IMR-90 (cell line): ENCODE data around the gene FGF19. TPM values are rescaled to one million over a fixed set of nuclear protein-coding genes. Genes with fewer than 3 reads are reported as not detected.

ENCODE experiments used
- ATAC-seq: fragments of 200-7000 bp; cut with Tn5 transposase; 2 replicates; pipeline ENCODE4 v1.9.1; 2020; ENCODE audit warnings: low read depth, mild to moderate bottlenecking, moderate library complexity
- BruUV-seq: library from RNA; stranded (reverse); fragments of 400-500 nt; replicated peaks from 2 replicates; lab custom pipeline; 2021; lab: Mats Ljungman, UMichigan
- CTCF ChIA-PET: fragments of 300-600 bp; formaldehyde crosslinking; extraction: SDS; loops from one replicate; lab custom pipeline; 2021; ENCODE audit warnings: antibody characterized with exemption; lab: Yijun Ruan, JAX
- POLR2A ChIA-PET: fragments of 300-600 bp; sonication (Branson Sonifier 250); formaldehyde crosslinking; loops from one replicate; lab custom pipeline; 2022; ENCODE audit warnings: antibody characterized with exemption; ENCODE audit not compliant: unreplicated experiment; lab: Charles Lee
- DNase-seq: peaks from one replicate; pipeline ENCODE4 v3.0.0; 2013
- H2AFZ ChIP-seq: replicated peaks from 2 replicates; pipeline ENCODE3; 2013; ENCODE audit warnings: low read length, mild to moderate bottlenecking; ENCODE audit not compliant: poor library complexity
- H2AK5ac ChIP-seq: 2 replicates; pipeline ENCODE4 v1.6.1; 2013; ENCODE audit warnings: low read depth, low read length, inconsistent platforms
- H2AK9ac ChIP-seq: replicated peaks from 2 replicates; pipeline ENCODE3; 2013; ENCODE audit warnings: mild to moderate bottlenecking, low read depth, low read length, moderate library complexity; ENCODE audit not compliant: poor library complexity
- H2BK120ac ChIP-seq: 2 replicates; pipeline ENCODE4 v1.6.1; 2013; ENCODE audit warnings: low read depth, low read length, inconsistent platforms
- H2BK15ac ChIP-seq: 3 replicates; pipeline ENCODE4 v1.6.1; 2013; ENCODE audit warnings: low read depth, low read length, inconsistent platforms
- H2BK20ac ChIP-seq: 2 replicates; pipeline ENCODE4 v1.6.1; 2013; ENCODE audit warnings: low read depth, mild to moderate bottlenecking, inconsistent platforms, low read length, moderate library complexity
- H2BK5ac ChIP-seq: 2 replicates; pipeline ENCODE4 v1.6.1; 2013; ENCODE audit warnings: mild to moderate bottlenecking, low read depth, low read length, inconsistent platforms; ENCODE audit not compliant: poor library complexity, severe bottlenecking
- H3K14ac ChIP-seq: replicated peaks from 2 replicates; pipeline ENCODE4 v1.6.1; 2013; ENCODE audit warnings: low read depth, low read length, inconsistent platforms
- H3K18ac ChIP-seq: 2 replicates; pipeline ENCODE4 v1.6.1; 2013; ENCODE audit warnings: low read depth, low read length, control low read depth
- H3K23ac ChIP-seq: 2 replicates; pipeline ENCODE4 v1.6.1; 2013; ENCODE audit warnings: low read depth, low read length, inconsistent platforms
- H3K27ac ChIP-seq: 2 replicates; pipeline ENCODE4 v1.5.1; 2013; ENCODE audit warnings: mild to moderate bottlenecking, control low read depth, low read length; ENCODE audit not compliant: insufficient read depth
- H3K27me3 ChIP-seq: 2 replicates; pipeline ENCODE4 v1.6.1; 2013; ENCODE audit warnings: low read length; ENCODE audit not compliant: control insufficient read depth, insufficient read depth
- H3K36me3 ChIP-seq: 2 replicates; pipeline ENCODE4 v1.6.1; 2013; ENCODE audit warnings: low read length, mixed read lengths; ENCODE audit not compliant: control insufficient read depth, insufficient read depth
- H3K4ac ChIP-seq: 2 replicates; pipeline ENCODE4 v1.6.1; 2013; ENCODE audit warnings: low read depth, low read length, inconsistent platforms
- H3K4me1 ChIP-seq: 2 replicates; pipeline ENCODE4 v1.6.1; 2013; ENCODE audit warnings: low read length, mixed read lengths; ENCODE audit not compliant: control insufficient read depth, insufficient read depth
- H3K4me2 ChIP-seq: 2 replicates; pipeline ENCODE4 v1.6.1; 2013; ENCODE audit warnings: low read depth, mild to moderate bottlenecking, control low read depth, low read length, moderate library complexity
- H3K4me3 ChIP-seq: 2 replicates; pipeline ENCODE4 v1.5.1; 2013; ENCODE audit warnings: low read depth, mild to moderate bottlenecking, control low read depth, low read length, moderate library complexity; ENCODE audit not compliant: insufficient read depth
- H3K56ac ChIP-seq: 2 replicates; pipeline ENCODE4 v1.6.1; 2013; ENCODE audit warnings: low read length, inconsistent platforms; ENCODE audit not compliant: insufficient read depth; ENCODE audit errors: extremely low read depth
- H3K79me1 ChIP-seq, 2 experiments: 2 replicates each; pipeline ENCODE4 v1.6.1; 2013; ENCODE audit warnings: low read length in 2 of 2, inconsistent platforms in 1 of 2, low read depth in 1 of 2
- H3K9ac ChIP-seq: 2 replicates; pipeline ENCODE4 v1.6.1; 2013; ENCODE audit warnings: low read depth, low read length, control low read depth
- H3K9me1 ChIP-seq: 2 replicates; pipeline ENCODE4 v1.6.1; 2013; ENCODE audit warnings: low read length, inconsistent platforms; ENCODE audit not compliant: insufficient read depth
- H3K9me3 ChIP-seq: 2 replicates; pipeline ENCODE4 v1.6.1; 2013; ENCODE audit warnings: low read length; ENCODE audit not compliant: control insufficient read depth, insufficient read depth
- H4K20me1 ChIP-seq: 2 replicates; pipeline ENCODE4 v1.6.1; 2013; ENCODE audit warnings: low read length, inconsistent platforms; ENCODE audit not compliant: insufficient read depth
- H4K5ac ChIP-seq: 2 replicates; pipeline ENCODE4 v1.6.1; 2013; ENCODE audit warnings: mild to moderate bottlenecking, low read depth, low read length, control low read depth
- H4K8ac ChIP-seq, 2 experiments: 2 replicates each; pipeline ENCODE4 v1.6.1; 2013; ENCODE audit warnings: low read depth in 2 of 2, low read length in 2 of 2, control low read depth in 1 of 2, inconsistent platforms in 1 of 2
- H4K91ac ChIP-seq: 2 replicates; pipeline ENCODE4 v1.6.1; 2013; ENCODE audit warnings: low read depth, low read length, inconsistent platforms; ENCODE audit not compliant: insufficient read depth
- BHLHE40 ChIP-seq: fragments of 150-350 bp; IDR thresholded peaks from 2 replicates; pipeline ENCODE4 v1.6.1; 2016; ENCODE audit warnings: mild to moderate bottlenecking, low read depth, low read length
- CHD1 ChIP-seq: IDR thresholded peaks from 2 replicates; pipeline ENCODE4 v1.6.1; 2012; ENCODE audit warnings: low read depth, low read length, improper control_type of control experiment
- FOS ChIP-seq: fragments of 150-350 bp; IDR thresholded peaks from 2 replicates; pipeline ENCODE4 v1.6.1; 2016; ENCODE audit warnings: low read depth, low read length
- MAFK ChIP-seq: IDR thresholded peaks from 2 replicates; pipeline ENCODE4 v1.6.1; 2012; ENCODE audit warnings: low read depth, low read length, improper control_type of control experiment
- MAZ ChIP-seq: IDR thresholded peaks from 2 replicates; pipeline ENCODE4 v1.6.1; 2012; ENCODE audit warnings: low read depth, mild to moderate bottlenecking, low read length, improper control_type of control experiment, moderate library complexity, borderline replicate concordance
- MXI1 ChIP-seq: IDR thresholded peaks from 2 replicates; pipeline ENCODE4 v1.6.1; 2012; ENCODE audit warnings: low read depth, mild to moderate bottlenecking, low read length, moderate library complexity, borderline replicate concordance
- NFE2L2 ChIP-seq: fragments of 150-350 bp; IDR thresholded peaks from 2 replicates; pipeline ENCODE4 v1.6.1; 2016; ENCODE audit warnings: low read depth, mild to moderate bottlenecking, low read length
- POLR2A ChIP-seq: IDR thresholded peaks from 2 replicates; pipeline ENCODE4 v1.6.1; 2012; ENCODE audit warnings: mild to moderate bottlenecking, low read depth, low read length
- RAD21 ChIP-seq: IDR thresholded peaks from 2 replicates; pipeline ENCODE4 v1.6.1; 2012; ENCODE audit warnings: low read length, improper control_type of control experiment
- RCOR1 ChIP-seq: IDR thresholded peaks from 2 replicates; pipeline ENCODE4 v1.6.1; 2012; ENCODE audit warnings: mild to moderate bottlenecking, low read length, improper control_type of control experiment; ENCODE audit not compliant: insufficient replicate concordance
- SMC3 ChIP-seq: fragments of 150-350 bp; IDR thresholded peaks from 2 replicates; pipeline ENCODE4 v1.6.1; 2016; ENCODE audit warnings: low read depth, mild to moderate bottlenecking, antibody characterized with exemption, low read length, moderate library complexity
- WGBS, 2 experiments: methylation state at CpG; one replicate each; pipeline versions ENCODE4 v1.1.5 to v1.1.7; 2013; ENCODE audit warnings: missing lambda C conversion rate in 2 of 2; ENCODE audit not compliant: insufficient read length in 1 of 2; ENCODE audit errors: extremely low coverage in 2 of 2; 5-methylcytosine and 5-hydroxymethylcytosine counted together
- dilution Hi-C: fragments of 300-500 bp; cut with HindIII; formaldehyde crosslinking; loops from one replicate; pipeline ENCODE4 v1.14.3; 2018; ENCODE audit warnings: low sequenced_read_pairs; ENCODE audit not compliant: unreplicated experiment
- in situ Hi-C: fragments of 300-500 bp; cut with MboI; formaldehyde crosslinking; loops from 3 replicates; pipeline ENCODE4 v1.14.3; 2019; ENCODE audit warnings: low sequenced_read_pairs, inconsistent platforms, mixed read lengths
- intact Hi-C: fragments of 100-400 bp; cut with micrococcal nuclease; formaldehyde crosslinking; loops from 2 replicates; pipeline ENCODE4 v1.10.0; 2022
- polyA plus RNA-seq, 3 experiments: library from polyadenylated mRNA; depleted of rRNA; stranded (reverse); fragments of >200 nt; gene quantifications; 2 replicates each; pipeline ENCODE4 v1.2.3, GENCODE V29; 2012; ENCODE audit warnings: low replicate concordance in 1 of 3
- total RNA-seq: library from RNA; depleted of rRNA; stranded (reverse); fragments of >200 nt; gene quantifications from 2 replicates; pipeline ENCODE4 v1.2.3, GENCODE V29; 2012
- TF ChIP-seq, protein P1 (sequence below): fragments of 150-350 bp; IDR thresholded peaks from 2 replicates; pipeline ENCODE4 v1.6.1; 2017; ENCODE audit warnings: mild to moderate bottlenecking, antibody characterized with exemption, low read length, low read depth
- TF ChIP-seq, protein P2 (sequence below): conservative IDR thresholded peaks from 2 replicates; pipeline ENCODE4 v1.5.1; 2012; ENCODE audit warnings: mild to moderate bottlenecking, low read depth, low read length, improper control_type of control experiment
- TF ChIP-seq, protein P3 (sequence below): fragments of 150-350 bp; IDR thresholded peaks from 2 replicates; pipeline ENCODE4 v1.6.1; 2016; ENCODE audit warnings: low read depth, mild to moderate bottlenecking, low read length, moderate library complexity, borderline replicate concordance

The FGF19 gene
- total and polyA plus RNA-seq, 2 of the 4 experiments (the other 2 are of a cell fraction): not detected

DNA sequence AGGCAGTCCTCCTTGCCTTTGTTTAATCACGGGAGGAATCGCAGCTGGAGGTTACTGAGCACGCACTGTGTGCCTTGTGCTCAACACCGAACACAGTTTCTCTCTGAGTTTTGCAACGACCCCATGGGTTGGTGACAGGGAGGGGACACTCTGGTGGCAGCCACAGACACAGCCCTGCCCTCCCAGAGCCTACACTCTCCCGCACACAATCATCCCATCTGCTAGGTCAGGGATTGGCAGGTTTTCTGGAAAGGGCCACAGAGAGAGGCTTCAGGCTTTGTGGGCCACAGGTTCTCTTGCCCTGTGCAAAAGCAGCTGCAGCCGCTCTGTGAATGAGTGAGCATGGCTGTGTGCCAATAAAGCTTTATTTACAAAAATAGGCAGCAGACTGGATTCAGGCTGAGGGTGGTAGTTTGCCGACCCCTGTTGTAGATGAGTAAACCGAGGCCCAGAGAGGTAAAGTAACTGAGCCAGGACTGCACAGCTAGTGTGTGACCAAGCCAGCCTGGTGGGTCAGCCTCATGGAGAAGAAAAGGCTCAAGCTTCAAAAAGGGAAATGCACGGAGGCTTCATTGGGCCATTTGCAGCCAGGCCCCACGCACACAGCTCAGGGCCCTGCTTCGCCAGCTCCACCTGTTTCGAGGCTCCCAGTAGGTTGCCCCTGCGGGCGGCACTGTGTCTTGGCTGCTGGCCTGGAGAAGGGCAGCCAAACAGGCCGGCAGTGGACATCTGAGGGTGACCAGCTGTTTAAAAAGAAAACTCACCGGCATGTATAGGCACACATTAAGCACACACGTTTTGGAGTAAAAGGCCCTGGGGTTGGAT is 45.0 kb downstream of the FGF19 start:
- dilution Hi-C loops: no loop called here
- Histone ChIP-seq H2BK5ac (no peak overlapping the region), H3K4ac (no peak overlapping the region), H3K27ac (no peak overlapping the region), H3K27me3 (no peaks in the 10 kb centered on the region), H3K36me3 (peaks cover 17% of the 10 kb centered on the region; the same call in 1 of the 2 replicates), H2AK5ac (no peak overlapping the region), H3K14ac (no peak overlapping the region), H3K23ac (no peak overlapping the region), H2BK15ac (no peak overlapping the region), H4K5ac (no peak overlapping the region), H4K20me1 (peaks cover 25% of the 10 kb centered on the region), H3K4me3 (no peak overlapping the region), H2AFZ (no peak overlapping the region), H3K4me1 (peaks cover 13% of the 10 kb centered on the region; the same call in 1 of the 2 replicates), H4K8ac (no peak overlapping the region), H3K9ac (no peak overlapping the region), H2BK120ac (no peak overlapping the region), H3K9me1 (no peaks in the 10 kb centered on the region), H2AK9ac (no peak overlapping the region), H4K91ac (no peak overlapping the region), H3K18ac (no peak overlapping the region), H3K9me3 (no peaks in the 10 kb centered on the region), H2BK20ac (no peak overlapping the region), H3K4me2 (no peak overlapping the region), H3K79me1 (peaks cover 0 to under 1% of the 10 kb centered on the region in 2 experiments; a peak in 1 of 4 replicates), H3K56ac (no peak overlapping the region)
- in situ Hi-C loops: loop anchor here (25.0 kb wide), 2 partner anchors 722 to 1047 kb away; no protein-coding TSS in a partner anchor
- no TSS peak for BruUV-seq
- CTCF ChIA-PET: interaction anchor here (1.3 kb wide), 1 partner anchor 11 kb away, joined by 6 read pairs; no protein-coding TSS in a partner anchor
- 68% methylated on average over 9 of the region's 18 CpGs; no CpG with 5 or more reads in 1 of the 2 experiments for WGBS, 2 experiments
- DNase-seq (peak; percentile 23), ATAC-seq (no peak)
- POLR2A ChIA-PET: no interaction called here
- intact Hi-C loops: no loop called here
- TF ChIP-seq MAZ (no peak), MXI1 (no peak), RCOR1 (no peak), NFE2L2 (no peak), RAD21 (no peak), SMC3 (no peak), BHLHE40 (no peak), MAFK (no peak), POLR2A (no peak), FOS (no peak), CHD1 (no peak)
- TF ChIP-seq, protein P1, sequence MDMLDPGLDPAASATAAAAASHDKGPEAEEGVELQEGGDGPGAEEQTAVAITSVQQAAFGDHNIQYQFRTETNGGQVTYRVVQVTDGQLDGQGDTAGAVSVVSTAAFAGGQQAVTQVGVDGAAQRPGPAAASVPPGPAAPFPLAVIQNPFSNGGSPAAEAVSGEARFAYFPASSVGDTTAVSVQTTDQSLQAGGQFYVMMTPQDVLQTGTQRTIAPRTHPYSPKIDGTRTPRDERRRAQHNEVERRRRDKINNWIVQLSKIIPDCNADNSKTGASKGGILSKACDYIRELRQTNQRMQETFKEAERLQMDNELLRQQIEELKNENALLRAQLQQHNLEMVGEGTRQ: no peak
- TF ChIP-seq, protein P2, sequence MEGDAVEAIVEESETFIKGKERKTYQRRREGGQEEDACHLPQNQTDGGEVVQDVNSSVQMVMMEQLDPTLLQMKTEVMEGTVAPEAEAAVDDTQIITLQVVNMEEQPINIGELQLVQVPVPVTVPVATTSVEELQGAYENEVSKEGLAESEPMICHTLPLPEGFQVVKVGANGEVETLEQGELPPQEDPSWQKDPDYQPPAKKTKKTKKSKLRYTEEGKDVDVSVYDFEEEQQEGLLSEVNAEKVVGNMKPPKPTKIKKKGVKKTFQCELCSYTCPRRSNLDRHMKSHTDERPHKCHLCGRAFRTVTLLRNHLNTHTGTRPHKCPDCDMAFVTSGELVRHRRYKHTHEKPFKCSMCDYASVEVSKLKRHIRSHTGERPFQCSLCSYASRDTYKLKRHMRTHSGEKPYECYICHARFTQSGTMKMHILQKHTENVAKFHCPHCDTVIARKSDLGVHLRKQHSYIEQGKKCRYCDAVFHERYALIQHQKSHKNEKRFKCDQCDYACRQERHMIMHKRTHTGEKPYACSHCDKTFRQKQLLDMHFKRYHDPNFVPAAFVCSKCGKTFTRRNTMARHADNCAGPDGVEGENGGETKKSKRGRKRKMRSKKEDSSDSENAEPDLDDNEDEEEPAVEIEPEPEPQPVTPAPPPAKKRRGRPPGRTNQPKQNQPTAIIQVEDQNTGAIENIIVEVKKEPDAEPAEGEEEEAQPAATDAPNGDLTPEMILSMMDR: no peak
- TF ChIP-seq, protein P3, sequence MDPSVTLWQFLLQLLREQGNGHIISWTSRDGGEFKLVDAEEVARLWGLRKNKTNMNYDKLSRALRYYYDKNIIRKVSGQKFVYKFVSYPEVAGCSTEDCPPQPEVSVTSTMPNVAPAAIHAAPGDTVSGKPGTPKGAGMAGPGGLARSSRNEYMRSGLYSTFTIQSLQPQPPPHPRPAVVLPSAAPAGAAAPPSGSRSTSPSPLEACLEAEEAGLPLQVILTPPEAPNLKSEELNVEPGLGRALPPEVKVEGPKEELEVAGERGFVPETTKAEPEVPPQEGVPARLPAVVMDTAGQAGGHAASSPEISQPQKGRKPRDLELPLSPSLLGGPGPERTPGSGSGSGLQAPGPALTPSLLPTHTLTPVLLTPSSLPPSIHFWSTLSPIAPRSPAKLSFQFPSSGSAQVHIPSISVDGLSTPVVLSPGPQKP: no peak
